ENCODE data around the gene HMCN1.
"Not testable (repeated sequence)": the region's sequence is repeated elsewhere in the genome, so short reads cannot be mapped to it uniquely, and the experiment has no call there.

The HMCN1 gene

GRCh38 chr1:185776522-185776921 lies 42.3 kb downstream of the HMCN1 start:
- no peaks in the 10 kb centered on the region for H3K4me1 Mint-ChIP-seq
- H3K4me3 Mint-ChIP-seq, result no peak overlapping the region
- H3K27me3 Mint-ChIP-seq, result no peaks in the 10 kb centered on the region
- ATAC-seq (no peak), DNase-seq (no peak)
- H3K9me3 Mint-ChIP-seq, result peaks cover 0 to 5% of the 10 kb centered on the region in 2 donors
- H3K27ac Mint-ChIP-seq, result no peak overlapping the region

GRCh38 chr1:185783860-185784259 lies 49.7 kb downstream of the HMCN1 start:
- H3K27me3 Mint-ChIP-seq, H3K4me3 Mint-ChIP-seq, ATAC-seq, DNase-seq, H3K4me1 Mint-ChIP-seq, H3K27ac Mint-ChIP-seq: not testable (repeated sequence)
- H3K9me3 Mint-ChIP-seq, result peaks cover 0 to 12% of the 10 kb centered on the region in 2 donors

- H3K4me3 Mint-ChIP-seq, result no peak overlapping the region
These were observed 51.4 kb downstream of the HMCN1 start for GRCh38 chr1:185785586-185785985.

GRCh38 chr1:185786524-185786923 lies 52.3 kb downstream of the HMCN1 start:
- no peaks in the 10 kb centered on the region for H3K4me1 Mint-ChIP-seq
- no peaks in the 10 kb centered on the region for H3K27me3 Mint-ChIP-seq
- DNase-seq (no peak), ATAC-seq (no peak)
- H3K4me3 Mint-ChIP-seq, result no peak overlapping the region
- H3K9me3 Mint-ChIP-seq, result peaks cover 0 to 7% of the 10 kb centered on the region in 2 donors
- no peak overlapping the region for H3K27ac Mint-ChIP-seq

More at GRCh38 chr1:185785586-185785985, 51.4 kb downstream of the HMCN1 start:
- no peak for ATAC-seq
- Mint-ChIP-seq H3K4me1 (no peaks in the 10 kb centered on the region), H3K27ac (no peak overlapping the region), H3K9me3 (peaks cover 0 to 12% of the 10 kb centered on the region in 2 donors), H3K27me3 (no peaks in the 10 kb centered on the region)
- DNase-seq, result no peak

- H3K9me3 Mint-ChIP-seq, result peaks cover 0 to 5% of the 10 kb centered on the region in 2 donors
- H3K27me3 Mint-ChIP-seq, result no peaks in the 10 kb centered on the region
- ATAC-seq, result no peak
These were observed 53.0 kb downstream of the HMCN1 start for GRCh38 chr1:185787238-185787637.

GRCh38 chr1:185788386-185788785 lies 54.2 kb downstream of the HMCN1 start:
- H3K27me3 Mint-ChIP-seq, result no peaks in the 10 kb centered on the region
- ATAC-seq (no peak), DNase-seq (no peak)
- H3K4me3 Mint-ChIP-seq, result no peak overlapping the region
- H3K27ac Mint-ChIP-seq, result no peak overlapping the region
- no peaks in the 10 kb centered on the region for H3K4me1 Mint-ChIP-seq
- no peaks in the 10 kb centered on the region for H3K9me3 Mint-ChIP-seq

More at GRCh38 chr1:185787238-185787637, 53.0 kb downstream of the HMCN1 start:
- no peak for DNase-seq
- no peaks in the 10 kb centered on the region for H3K4me1 Mint-ChIP-seq
- no peak overlapping the region for H3K27ac Mint-ChIP-seq
- H3K4me3 Mint-ChIP-seq, result no peak overlapping the region

GRCh38 chr1:185789501-185790193 lies 55.5 kb downstream of the HMCN1 start:
- H3K4me1 Mint-ChIP-seq, result no peaks in the 10 kb centered on the region
- ATAC-seq (no peak), DNase-seq (no peak)
- no peaks in the 10 kb centered on the region for H3K9me3 Mint-ChIP-seq
- H3K27me3 Mint-ChIP-seq, result no peaks in the 10 kb centered on the region
- no peak overlapping the region for H3K27ac Mint-ChIP-seq
- H3K4me3 Mint-ChIP-seq, result no peak overlapping the region

- no peak overlapping the region for H3K4me3 Mint-ChIP-seq
- H3K27me3 Mint-ChIP-seq, result no peaks in the 10 kb centered on the region
- no peaks in the 10 kb centered on the region for H3K4me1 Mint-ChIP-seq
- no peaks in the 10 kb centered on the region for H3K9me3 Mint-ChIP-seq
- no peak overlapping the region for H3K27ac Mint-ChIP-seq
- DNase-seq, result no peak
- ATAC-seq, result no peak
These were observed 56.1 kb downstream of the HMCN1 start for GRCh38 chr1:185790194-185790735.

GRCh38 chr1:185792040-185792439 lies 57.8 kb downstream of the HMCN1 start:
- Mint-ChIP-seq H3K4me1 (no peaks in the 10 kb centered on the region), H3K27me3 (no peaks in the 10 kb centered on the region), H3K9me3 (peaks cover 0 to 5% of the 10 kb centered on the region in 2 donors), H3K4me3 (no peak overlapping the region), H3K27ac (no peak overlapping the region)
- no peak for DNase-seq
- ATAC-seq, result no peak

GRCh38 chr1:185794495-185794894 lies 60.3 kb downstream of the HMCN1 start:
- not testable (repeated sequence) for H3K9me3 Mint-ChIP-seq, H3K4me3 Mint-ChIP-seq

GRCh38 chr1:185795181-185795580 lies 61.0 kb downstream of the HMCN1 start:
- H3K9me3 Mint-ChIP-seq, result peaks cover 0 to 8% of the 10 kb centered on the region in 2 donors
- H3K4me1 Mint-ChIP-seq, result no peaks in the 10 kb centered on the region

More at GRCh38 chr1:185794495-185794894, 60.3 kb downstream of the HMCN1 start:
- H3K4me1 Mint-ChIP-seq, H3K27me3 Mint-ChIP-seq, H3K27ac Mint-ChIP-seq, ATAC-seq, DNase-seq: not testable (repeated sequence)

GRCh38 chr1:185798505-185798904 lies 64.3 kb downstream of the HMCN1 start:
- peaks cover 0 to 8% of the 10 kb centered on the region in 2 donors for H3K9me3 Mint-ChIP-seq
- DNase-seq, result no peak
- no peaks in the 10 kb centered on the region for H3K27me3 Mint-ChIP-seq
- no peak for ATAC-seq
- no peak overlapping the region for H3K4me3 Mint-ChIP-seq
- H3K27ac Mint-ChIP-seq, result no peak overlapping the region
- H3K4me1 Mint-ChIP-seq, result no peaks in the 10 kb centered on the region

More at GRCh38 chr1:185795181-185795580, 61.0 kb downstream of the HMCN1 start:
- DNase-seq, result no peak
- Mint-ChIP-seq H3K4me3 (no peak overlapping the region), H3K27me3 (no peaks in the 10 kb centered on the region), H3K27ac (no peak overlapping the region)
- ATAC-seq, result no peak

- Mint-ChIP-seq H3K9me3 (no peaks in the 10 kb centered on the region), H3K4me1 (no peaks in the 10 kb centered on the region), H3K27ac (no peak overlapping the region), H3K4me3 (no peak overlapping the region), H3K27me3 (no peaks in the 10 kb centered on the region)
- no peak for DNase-seq
- ATAC-seq, result no peak
These were observed 69.0 kb downstream of the HMCN1 start for GRCh38 chr1:185803241-185803640.

- Mint-ChIP-seq H3K27ac (no peak overlapping the region), H3K4me3 (no peak overlapping the region), H3K4me1 (no peaks in the 10 kb centered on the region), H3K27me3 (no peaks in the 10 kb centered on the region), H3K9me3 (no peaks in the 10 kb centered on the region)
- ATAC-seq (no peak), DNase-seq (no peak)
These were observed 70.0 kb downstream of the HMCN1 start for GRCh38 chr1:185804206-185804605.

GRCh38 chr1:185804608-185805007 lies 70.4 kb downstream of the HMCN1 start:
- ATAC-seq (no peak), DNase-seq (no peak)
- Mint-ChIP-seq H3K4me3 (no peak overlapping the region), H3K27ac (peak overlapping the region in 1 of 2 donors; percentile 67), H3K9me3 (no peaks in the 10 kb centered on the region), H3K4me1 (no peaks in the 10 kb centered on the region), H3K27me3 (no peaks in the 10 kb centered on the region)

GRCh38 chr1:185807275-185807674 lies 73.1 kb downstream of the HMCN1 start:
- no peaks in the 10 kb centered on the region for H3K4me1 Mint-ChIP-seq

More at GRCh38 chr1:185807275-185807674, 73.1 kb downstream of the HMCN1 start:
- DNase-seq (no peak), ATAC-seq (no peak)
- no peak overlapping the region for H3K27ac Mint-ChIP-seq
- no peak overlapping the region for H3K4me3 Mint-ChIP-seq
- no peaks in the 10 kb centered on the region for H3K27me3 Mint-ChIP-seq
- no peaks in the 10 kb centered on the region for H3K9me3 Mint-ChIP-seq
